Ascending aorta (tissue), 2 donors: ENCODE measurements around the gene CFAP119. TPM values are rescaled to one million over a fixed set of nuclear protein-coding genes. Genes with fewer than 3 reads are reported as not detected.

Experiments
- DNase-seq, 2 donors: peaks; one replicate each; pipeline ENCODE4 v3.0.0-alpha.2; 2019; ENCODE audit warnings: low spot score in 2 of 2
- H3K27ac ChIP-seq, 2 donors: fragments of 200-600 bp; sonication (generic); one replicate each; pipeline ENCODE4 v1.5.1; 2016 to 2017; ENCODE audit warnings: mild to moderate bottlenecking in 1 of 2
- H3K27me3 ChIP-seq: fragments of 200-600 bp; sonication (generic); one replicate; pipeline ENCODE4 v1.5.1; 2017
- H3K36me3 ChIP-seq, 2 donors: fragments of 200-600 bp; sonication (generic); one replicate each; pipeline ENCODE4 v1.5.1; 2016
- H3K4me1 ChIP-seq, 2 donors: fragments of 200-600 bp; sonication (generic); one replicate each; pipeline ENCODE4 v1.5.1; 2016 to 2017; ENCODE audit warnings: mild to moderate bottlenecking in 1 of 2
- H3K4me3 ChIP-seq, 2 donors: fragments of 200-600 bp; sonication (generic); one replicate each; pipeline ENCODE4 v1.5.1; 2016 to 2017; ENCODE audit warnings: mild to moderate bottlenecking in 1 of 2
- H3K9me3 ChIP-seq, 2 donors: fragments of 200-600 bp; sonication (generic); one replicate each; pipeline ENCODE4 v1.5.1; 2016
- intact Hi-C: fragments of 100-400 bp; cut with DNase I; formaldehyde crosslinking; loops from one replicate; pipeline ENCODE4 v1.15.1; 2023
- total RNA-seq: library from RNA; depleted of rRNA; stranded (reverse); fragments of >200 nt; gene quantifications from one replicate; pipeline ENCODE4 v1.1.0, GENCODE V29; 2016
- TF ChIP-seq, protein P1 (sequence below), 3 experiments: fragments of 200-600 bp in 2 of 3; fragments of 450-650 bp in 1 of 3; sonication (generic) in 2 of 3; IDR thresholded peaks; one replicate each; pipeline ENCODE4 v1.5.1; 2016 to 2019; ENCODE audit warnings: antibody characterized with exemption in 3 of 3, mild to moderate bottlenecking in 1 of 3, moderate library complexity in 1 of 3

Gene CFAP119
- total RNA-seq, 1 donor from 2014 or later: not detected

DNA sequence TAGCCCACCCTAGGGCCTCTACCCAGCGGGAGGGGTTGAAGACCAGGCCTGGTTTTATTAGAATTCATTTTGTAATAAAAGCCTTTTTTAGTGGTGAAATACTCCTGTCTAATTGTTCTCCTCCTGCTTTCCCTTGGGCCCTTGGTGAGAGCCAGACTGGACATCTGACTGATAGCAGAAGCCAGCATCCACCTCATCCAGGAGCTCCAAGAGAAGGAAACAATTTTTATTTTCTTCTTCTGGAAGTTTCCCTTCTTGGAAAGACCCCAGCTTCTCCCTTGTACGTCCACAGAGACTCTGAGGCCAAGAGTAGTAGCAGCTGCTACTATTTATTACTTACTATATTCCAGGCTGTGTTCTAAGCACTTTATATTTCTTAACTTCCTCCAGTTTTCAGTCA, 17.7 kb downstream of the CFAP119 start:
- peaks cover 17 to 29% of the 10 kb centered on the region in 2 donors for H3K4me1 ChIP-seq

DNA sequence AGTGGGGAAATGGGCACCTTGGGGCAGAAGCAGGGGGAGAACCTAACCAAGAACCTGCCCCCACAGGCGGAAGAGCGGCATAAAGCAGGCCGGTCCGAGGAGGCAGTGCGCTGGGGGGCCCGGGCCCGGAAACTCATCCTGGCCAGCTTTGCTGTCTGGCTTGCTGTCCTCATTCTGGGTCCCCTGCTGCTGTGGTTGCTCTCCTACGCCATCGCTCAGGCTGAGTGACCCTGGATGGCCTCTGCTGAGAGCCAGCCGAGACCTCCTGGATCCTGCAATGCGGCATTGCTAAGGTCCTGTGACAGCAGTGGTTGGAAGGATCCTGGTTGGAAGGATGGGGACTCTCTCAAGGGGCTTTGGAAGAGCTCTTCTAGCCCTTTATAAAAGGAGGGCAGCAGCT, 18.1 kb downstream of the CFAP119 start:
- intact Hi-C loops: no loop called here
- H3K27ac ChIP-seq: no peak overlapping the region
- H3K36me3 ChIP-seq: peaks cover 17 to 18% of the 10 kb centered on the region in 2 donors
- H3K27me3 ChIP-seq: no peaks in the 10 kb centered on the region
- no peaks in the 10 kb centered on the region for H3K9me3 ChIP-seq
- no peak for DNase-seq
- TF ChIP-seq, protein P1, sequence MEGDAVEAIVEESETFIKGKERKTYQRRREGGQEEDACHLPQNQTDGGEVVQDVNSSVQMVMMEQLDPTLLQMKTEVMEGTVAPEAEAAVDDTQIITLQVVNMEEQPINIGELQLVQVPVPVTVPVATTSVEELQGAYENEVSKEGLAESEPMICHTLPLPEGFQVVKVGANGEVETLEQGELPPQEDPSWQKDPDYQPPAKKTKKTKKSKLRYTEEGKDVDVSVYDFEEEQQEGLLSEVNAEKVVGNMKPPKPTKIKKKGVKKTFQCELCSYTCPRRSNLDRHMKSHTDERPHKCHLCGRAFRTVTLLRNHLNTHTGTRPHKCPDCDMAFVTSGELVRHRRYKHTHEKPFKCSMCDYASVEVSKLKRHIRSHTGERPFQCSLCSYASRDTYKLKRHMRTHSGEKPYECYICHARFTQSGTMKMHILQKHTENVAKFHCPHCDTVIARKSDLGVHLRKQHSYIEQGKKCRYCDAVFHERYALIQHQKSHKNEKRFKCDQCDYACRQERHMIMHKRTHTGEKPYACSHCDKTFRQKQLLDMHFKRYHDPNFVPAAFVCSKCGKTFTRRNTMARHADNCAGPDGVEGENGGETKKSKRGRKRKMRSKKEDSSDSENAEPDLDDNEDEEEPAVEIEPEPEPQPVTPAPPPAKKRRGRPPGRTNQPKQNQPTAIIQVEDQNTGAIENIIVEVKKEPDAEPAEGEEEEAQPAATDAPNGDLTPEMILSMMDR (IDR thresholded peaks at IDR 0.05): no peak
- H3K4me1 ChIP-seq: peaks cover 17 to 29% of the 10 kb centered on the region in 2 donors
- H3K4me3 ChIP-seq: no peak overlapping the region

More for the DNA sequence above, 17.7 kb downstream of the CFAP119 start:
- Histone ChIP-seq H3K9me3 (no peaks in the 10 kb centered on the region), H3K4me3 (no peak overlapping the region), H3K27ac (no peak overlapping the region), H3K27me3 (no peaks in the 10 kb centered on the region), H3K36me3 (peaks cover 12 to 14% of the 10 kb centered on the region in 2 donors)
- DNase-seq: no peak
- intact Hi-C loops: no loop called here
- TF ChIP-seq, protein P1 (IDR thresholded peaks at IDR 0.05): no peak

DNA sequence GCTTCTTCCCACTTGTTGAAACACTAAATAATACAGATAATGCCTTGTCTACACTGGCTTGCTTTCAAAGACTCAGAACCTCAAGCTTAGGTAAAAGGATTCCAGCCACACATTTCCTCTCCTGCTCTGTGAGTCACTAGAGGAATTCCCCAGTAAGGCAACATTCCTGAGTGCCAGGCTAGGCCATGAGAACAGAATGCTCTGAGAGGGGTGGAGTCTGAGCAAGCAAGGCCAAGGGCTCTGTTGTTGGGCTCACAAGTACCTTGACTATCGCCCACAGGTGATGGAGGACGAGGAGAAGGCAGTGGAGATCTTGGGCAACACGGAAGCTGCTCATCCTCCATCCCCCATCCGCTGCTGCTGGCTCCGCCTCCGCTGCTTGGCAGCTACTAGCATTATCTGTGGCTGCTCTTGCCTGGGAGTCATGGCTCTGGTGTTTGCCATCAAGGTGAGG, 20.4 kb downstream of the CFAP119 start:
- peaks cover 8 to 22% of the 10 kb centered on the region in 2 donors for H3K4me1 ChIP-seq
- DNase-seq: no peak
- H3K27ac ChIP-seq: peak overlapping the region; percentile 67 to 69
- H3K9me3 ChIP-seq: no peaks in the 10 kb centered on the region
- no peak overlapping the region for H3K4me3 ChIP-seq
- TF ChIP-seq, protein P1 (IDR thresholded peaks at IDR 0.05): no peak
- no peaks in the 10 kb centered on the region for H3K27me3 ChIP-seq
- H3K36me3 ChIP-seq: peaks cover 39 to 41% of the 10 kb centered on the region in 2 donors
- intact Hi-C loops: no loop called here

DNA sequence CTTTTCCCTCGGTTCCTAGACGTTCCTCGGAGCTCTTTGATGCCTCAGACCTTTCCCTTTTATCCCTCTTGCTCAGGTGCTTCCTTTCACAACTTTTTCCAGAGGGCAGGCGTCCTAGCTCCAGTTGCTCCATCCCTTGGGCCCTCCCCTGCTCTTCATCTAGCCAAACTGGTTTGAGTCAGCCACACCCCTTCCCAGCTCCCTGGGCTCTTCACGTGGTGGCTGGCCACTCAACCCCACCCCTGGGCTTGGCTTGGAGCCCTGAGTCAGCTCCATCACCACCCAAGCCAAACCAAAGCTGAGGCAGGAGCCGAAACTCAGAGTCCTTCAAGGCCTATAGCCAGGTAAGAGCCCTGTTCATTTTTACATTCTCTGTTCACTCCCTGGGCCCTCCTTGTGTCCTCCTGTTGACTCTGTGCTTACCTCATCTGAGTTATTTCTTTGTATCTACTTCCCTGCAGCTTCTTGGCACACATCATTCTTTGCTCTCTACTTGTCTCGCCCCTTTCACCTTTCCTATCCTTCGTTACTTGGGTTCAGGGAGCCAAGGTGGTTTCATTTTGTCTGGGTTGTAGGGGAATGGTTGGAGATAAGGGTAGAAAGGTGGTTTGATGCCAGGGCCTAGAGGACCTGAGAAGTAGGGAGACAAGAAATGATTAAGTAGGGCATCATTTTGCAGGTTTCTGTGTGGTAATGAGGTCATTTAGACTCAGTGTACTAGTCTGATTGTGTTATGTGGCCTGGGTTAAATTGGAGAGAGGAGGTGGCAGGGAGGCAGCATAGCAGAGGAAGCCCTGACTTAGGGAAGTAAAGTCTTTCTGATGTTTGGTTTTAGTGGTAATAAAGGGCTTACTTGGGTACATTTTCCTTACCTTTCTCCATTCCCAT, 21.3 kb downstream of the CFAP119 start:
- peaks cover 48 to 49% of the 10 kb centered on the region in 2 donors for H3K36me3 ChIP-seq
- no peaks in the 10 kb centered on the region for H3K27me3 ChIP-seq
- H3K4me3 ChIP-seq: no peak overlapping the region
- peaks cover 8 to 22% of the 10 kb centered on the region in 2 donors for H3K4me1 ChIP-seq
- intact Hi-C loops: no loop called here
- TF ChIP-seq, protein P1 (IDR thresholded peaks at IDR 0.05): no peak
- no peaks in the 10 kb centered on the region for H3K9me3 ChIP-seq
- H3K27ac ChIP-seq: peak overlapping the region; percentile 67 to 69
- peak; percentile 44 to 88 for DNase-seq

GRCh38 chr16:30738984-30739951, 22.6 kb downstream of the CFAP119 start:
- peaks cover 8 to 22% of the 10 kb centered on the region in 2 donors for H3K4me1 ChIP-seq
- no peaks in the 10 kb centered on the region for H3K9me3 ChIP-seq
- TF ChIP-seq, protein P1 (IDR thresholded peaks at IDR 0.05): no peak
- H3K36me3 ChIP-seq: peaks cover 49 to 58% of the 10 kb centered on the region in 2 donors
- DNase-seq: no peak
- H3K27me3 ChIP-seq: no peaks in the 10 kb centered on the region
- H3K27ac ChIP-seq: peak overlapping the region; percentile 67 to 69
- no peak overlapping the region for H3K4me3 ChIP-seq
- intact Hi-C loops: no loop called here
